GM23248 (cell line): ENCODE results near the gene NTNG1. TPM values are rescaled to one million over a fixed set of nuclear protein-coding genes. Genes with fewer than 3 reads are reported as not detected.
A peak's percentile ranks its signal among the peaks of the same experiment; 100 is the strongest.

Experiments
- DNase-seq: peaks from one replicate; pipeline ENCODE4 v3.0.0-alpha.2; 2015
- H2AFZ ChIP-seq: fragments of 200-600 bp; sonication (generic); 2 replicates; pipeline ENCODE4 v1.6.1; 2016; ENCODE audit warnings: antibody characterized with exemption
- H3F3A ChIP-seq: fragments of 200-600 bp; sonication (generic); 2 replicates; pipeline ENCODE4 v1.6.1; 2016; ENCODE audit warnings: mild to moderate bottlenecking, antibody characterized with exemption, mixed run types; ENCODE audit not compliant: insufficient read depth
- H3K27ac ChIP-seq: fragments of 200-600 bp; sonication (generic); 2 replicates; pipeline ENCODE4 v1.5.1; 2016; ENCODE audit warnings: mild to moderate bottlenecking
- H3K27me3 ChIP-seq: fragments of 200-600 bp; sonication (generic); replicated peaks from 2 replicates; pipeline ENCODE4 v1.6.1; 2016; ENCODE audit warnings: mild to moderate bottlenecking; ENCODE audit not compliant: insufficient read depth
- H3K36me3 ChIP-seq: fragments of 200-600 bp; sonication (generic); 2 replicates; pipeline ENCODE4 v1.6.1; 2016; ENCODE audit warnings: low read depth, mild to moderate bottlenecking
- H3K4me1 ChIP-seq: fragments of 200-600 bp; sonication (generic); 2 replicates; pipeline ENCODE4 v1.6.1; 2016; ENCODE audit warnings: mild to moderate bottlenecking; ENCODE audit not compliant: insufficient read depth
- H3K4me2 ChIP-seq: fragments of 200-600 bp; sonication (generic); one replicate; pipeline ENCODE4 v1.6.1; 2016; ENCODE audit warnings: mild to moderate bottlenecking; ENCODE audit not compliant: unreplicated experiment
- H3K4me3 ChIP-seq: fragments of 200-600 bp; sonication (generic); 2 replicates; pipeline ENCODE4 v1.5.1; 2016; ENCODE audit warnings: mild to moderate bottlenecking
- H3K79me2 ChIP-seq: fragments of 200-600 bp; sonication (generic); 2 replicates; pipeline ENCODE4 v1.6.1; 2016; ENCODE audit warnings: mild to moderate bottlenecking; ENCODE audit not compliant: insufficient read depth
- H3K9ac ChIP-seq: fragments of 200-600 bp; sonication (generic); 2 replicates; pipeline ENCODE4 v1.6.1; 2016; ENCODE audit warnings: mild to moderate bottlenecking
- H3K9me2 ChIP-seq: fragments of 200-600 bp; sonication (generic); 2 replicates; pipeline ENCODE4 v1.6.1; 2016; ENCODE audit warnings: mixed run types, mild to moderate bottlenecking, moderate library complexity; ENCODE audit not compliant: insufficient read depth
- H3K9me3 ChIP-seq: fragments of 200-600 bp; sonication (generic); one replicate; pipeline ENCODE4 v1.6.1; 2017; ENCODE audit warnings: low read depth
- H4K20me1 ChIP-seq: fragments of 200-600 bp; sonication (generic); 2 replicates; pipeline ENCODE4 v1.6.0; 2016; ENCODE audit not compliant: insufficient read depth
- EZH2 ChIP-seq: fragments of 200-600 bp; sonication (generic); IDR thresholded peaks from 2 replicates; pipeline ENCODE4 v1.6.1; 2018; ENCODE audit warnings: antibody characterized with exemption, mild to moderate bottlenecking; ENCODE audit not compliant: insufficient read depth, poor library complexity, severe bottlenecking
- EZH2phosphoT487 ChIP-seq: fragments of 200-600 bp; sonication (generic); IDR thresholded peaks from 2 replicates; pipeline ENCODE4 v1.6.1; 2018; ENCODE audit warnings: antibody characterized with exemption, moderate library complexity, mild to moderate bottlenecking, low read depth; ENCODE audit not compliant: insufficient read depth
- WGBS, 2 experiments: methylation state at CpG; one replicate each; pipeline ENCODE4 v1.1.6; 2015 to 2017; ENCODE audit warnings: low lambda C conversion rate in 2 of 2, low coverage in 1 of 2; ENCODE audit errors: missing lambda C conversion rate in 2 of 2; 5-methylcytosine and 5-hydroxymethylcytosine counted together
- in situ Hi-C: fragments of 300-500 bp; cut with MboI; formaldehyde crosslinking; loops from 2 replicates; pipeline ENCODE4 v1.15.0; 2020
- polyA plus RNA-seq: library from polyadenylated mRNA; unstranded; fragments of >200 nt; fragmentation: Nextera tagmentation; extraction: Ambion mirVana; gene quantifications from 2 replicates; pipeline ENCODE4 v1.2.1, GENCODE V29; 2016
- total RNA-seq: library from RNA; depleted of rRNA; stranded (reverse); fragments of >200 nt; shearing (Covaris generic); gene quantifications from 2 replicates; pipeline ENCODE4 v1.2.3, GENCODE V29; 2014

Gene NTNG1
- total and polyA plus RNA-seq, 2 experiments from 2014 or later = 14.4 to 16.0 TPM

DNA sequence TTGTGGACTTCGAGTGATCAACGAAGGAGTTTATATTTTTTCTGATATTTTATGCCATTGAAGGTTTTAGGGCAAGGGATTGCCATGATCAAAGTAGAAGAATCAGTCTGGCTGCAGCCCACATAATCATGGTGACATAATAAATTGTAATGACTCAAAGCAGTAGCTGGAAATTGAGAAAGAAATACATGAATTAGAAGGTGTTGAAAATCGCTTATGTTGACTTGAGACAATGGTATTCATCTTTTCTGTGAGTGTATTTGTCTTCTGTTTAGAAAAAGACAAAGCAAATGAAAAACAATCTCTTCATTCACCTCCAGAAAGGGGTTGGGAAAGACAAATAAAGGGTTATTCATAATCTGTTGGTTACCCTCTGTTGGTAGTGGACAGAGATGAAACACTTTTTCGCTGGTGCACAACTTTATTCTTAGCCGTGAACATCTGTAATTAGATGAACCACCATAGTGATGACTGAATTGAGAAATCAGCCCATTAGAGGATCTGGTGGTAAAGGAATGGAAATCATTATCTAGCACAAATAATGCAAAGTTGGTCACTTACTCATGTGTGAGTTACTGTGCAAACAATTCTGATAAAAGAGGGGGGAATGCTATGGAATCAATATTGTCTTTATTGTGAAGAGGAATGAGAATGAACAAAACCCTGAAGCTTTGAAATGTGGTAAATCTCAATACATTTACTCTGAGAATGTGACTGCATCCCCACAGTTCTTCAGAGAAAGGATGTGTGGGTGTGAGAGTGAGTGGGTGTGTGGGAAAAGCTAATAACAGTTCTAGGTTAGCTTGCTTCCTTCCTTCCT is 121.8 kb downstream of the NTNG1 start:
- Histone ChIP-seq H3K9me3 (no peaks in the 10 kb centered on the region), H3F3A (peaks cover 34% of the 10 kb centered on the region), H3K36me3 (no peaks in the 10 kb centered on the region), H3K9me2 (no peaks in the 10 kb centered on the region), H3K27me3 (no peaks in the 10 kb centered on the region), H3K9ac (no peak overlapping the region), H3K4me2 (peak overlapping the region; percentile 49), H2AFZ (no peak overlapping the region), H4K20me1 (no peaks in the 10 kb centered on the region), H3K27ac (peak overlapping the region; percentile 37), H3K79me2 (no peaks in the 10 kb centered on the region; the same call in 1 of the 2 replicates), H3K4me1 (peaks cover 36% of the 10 kb centered on the region), H3K4me3 (peak overlapping the region; percentile 24)
- in situ Hi-C loops = no loop called here
- TF ChIP-seq EZH2 = no peak
- TF ChIP-seq EZH2phosphoT487 = peak; percentile 97
- 52 to 59% methylated on average over 5 of the region's 5 CpGs for WGBS, 2 experiments
- DNase-seq = peak; percentile 73

DNA sequence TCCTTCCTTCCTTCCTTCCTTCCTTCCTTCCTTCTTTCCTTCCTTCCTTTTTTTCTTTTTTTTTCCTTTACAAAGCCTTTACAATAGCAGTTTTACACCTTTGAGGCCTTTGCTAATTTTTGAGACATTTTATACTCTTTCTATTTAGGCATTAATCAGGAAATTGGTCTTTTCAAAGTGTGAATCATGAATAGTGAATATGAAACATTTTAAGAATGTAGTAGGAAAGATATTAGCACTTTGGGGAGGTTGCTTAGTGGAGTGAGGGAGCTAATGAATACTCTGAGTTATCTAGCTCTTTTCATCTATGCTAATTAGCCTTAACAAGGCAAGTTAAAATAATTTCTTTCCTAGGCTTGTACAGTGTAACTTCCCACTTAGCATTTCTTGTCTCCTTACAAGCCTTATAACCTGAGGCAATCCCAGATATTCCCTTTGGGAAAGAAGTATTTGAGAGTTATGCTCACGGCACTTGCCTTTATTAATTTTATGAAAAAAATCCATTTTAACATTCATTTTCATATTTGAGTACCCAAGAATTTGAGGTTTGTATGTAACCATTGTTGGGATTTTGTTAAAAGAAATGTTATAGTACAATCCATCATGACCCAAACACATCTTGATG is 122.6 kb downstream of the NTNG1 start:
- no peaks in the 10 kb centered on the region for H4K20me1 ChIP-seq
- no peak for TF ChIP-seq EZH2phosphoT487
- no peak for TF ChIP-seq EZH2
- no peaks in the 10 kb centered on the region for H3K27me3 ChIP-seq
- H3K4me3 ChIP-seq = peak overlapping the region; percentile 24
- peak overlapping the region; percentile 49 for H3K4me2 ChIP-seq
- H3K79me2 ChIP-seq = no peaks in the 10 kb centered on the region; the same call in 1 of the 2 replicates
- H3K9me3 ChIP-seq = no peaks in the 10 kb centered on the region
- peak overlapping the region; percentile 37 for H3K27ac ChIP-seq
- H3K9me2 ChIP-seq = no peaks in the 10 kb centered on the region
- no peak overlapping the region for H2AFZ ChIP-seq
- no peaks in the 10 kb centered on the region for H3K36me3 ChIP-seq
- H3K4me1 ChIP-seq = peaks cover 36% of the 10 kb centered on the region
- DNase-seq = no peak
- in situ Hi-C loops = no loop called here
- no peak overlapping the region for H3K9ac ChIP-seq
- 95 to 100% methylated on average over 1 of the region's 1 CpG for WGBS, 2 experiments
- H3F3A ChIP-seq = peaks cover 34% of the 10 kb centered on the region

DNA sequence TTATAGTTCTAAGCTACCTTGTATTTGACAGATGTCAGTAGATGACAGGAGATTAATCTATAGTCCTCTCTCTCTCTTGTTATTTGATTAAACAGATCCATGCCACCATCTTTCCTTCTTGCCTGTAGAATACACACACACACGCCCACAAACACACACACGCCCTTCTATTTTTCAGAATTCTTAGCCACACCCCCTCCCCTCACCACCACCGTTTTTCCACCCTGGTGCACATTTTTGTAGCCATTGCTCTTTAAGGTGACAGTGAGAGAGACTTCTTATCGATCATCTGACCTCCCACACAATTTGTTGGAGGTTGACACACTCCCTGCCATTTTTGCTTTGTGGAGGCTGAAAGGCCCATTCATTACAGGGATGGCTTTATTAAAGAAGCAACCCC is 123.2 kb downstream of the NTNG1 start:
- no peak for TF ChIP-seq EZH2phosphoT487
- TF ChIP-seq EZH2 = no peak
- no peak overlapping the region for H2AFZ ChIP-seq
- no peaks in the 10 kb centered on the region; the same call in 1 of the 2 replicates for H3K79me2 ChIP-seq
- WGBS, 2 experiments = 92 to 95% methylated on average over 4 of the region's 4 CpGs
- no peak overlapping the region for H3K27ac ChIP-seq
- peaks cover 34% of the 10 kb centered on the region for H3F3A ChIP-seq
- DNase-seq = no peak
- H3K9me2 ChIP-seq = no peaks in the 10 kb centered on the region
- no peaks in the 10 kb centered on the region for H3K27me3 ChIP-seq
- no peak overlapping the region for H3K9ac ChIP-seq
- no peak overlapping the region for H3K4me3 ChIP-seq
- H4K20me1 ChIP-seq = no peaks in the 10 kb centered on the region
- H3K9me3 ChIP-seq = no peaks in the 10 kb centered on the region
- H3K4me1 ChIP-seq = peaks cover 36% of the 10 kb centered on the region
- H3K36me3 ChIP-seq = no peaks in the 10 kb centered on the region
- in situ Hi-C loops = no loop called here
- H3K4me2 ChIP-seq = peak overlapping the region; percentile 57

DNA sequence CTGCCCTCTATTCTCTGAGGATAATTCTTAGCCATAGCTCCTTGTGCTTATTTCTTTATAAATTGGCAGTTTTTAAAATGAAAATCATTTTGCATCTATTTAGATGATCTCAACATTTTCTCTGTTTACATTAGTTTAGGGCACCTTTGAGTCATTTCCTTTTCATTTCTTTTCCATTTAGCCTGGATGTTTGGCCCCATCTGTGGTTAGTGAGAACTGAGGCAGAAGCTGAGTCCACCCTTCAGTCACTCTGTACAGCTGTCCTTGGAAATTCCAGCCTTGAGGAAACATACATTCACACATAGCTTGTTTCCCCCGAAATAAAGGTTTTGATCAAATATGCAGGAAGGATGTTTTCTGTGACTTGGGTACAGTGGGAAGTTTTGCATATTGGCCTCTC is 123.7 kb downstream of the NTNG1 start:
- H3K27ac ChIP-seq = no peak overlapping the region
- H3K79me2 ChIP-seq = no peaks in the 10 kb centered on the region; the same call in 1 of the 2 replicates

More for the DNA sequence above, 123.7 kb downstream of the NTNG1 start:
- Histone ChIP-seq H4K20me1 (no peaks in the 10 kb centered on the region), H3K9me2 (no peaks in the 10 kb centered on the region), H3K9me3 (no peaks in the 10 kb centered on the region), H3K4me2 (peak overlapping the region; percentile 57), H3K4me1 (peaks cover 36% of the 10 kb centered on the region), H3K36me3 (no peaks in the 10 kb centered on the region), H3K4me3 (0 out of 2 replicates have a peak overlapping the region, but pooled peaks have one; percentile 16), H3F3A (peaks cover 34% of the 10 kb centered on the region), H3K9ac (no peak overlapping the region), H3K27me3 (no peaks in the 10 kb centered on the region), H2AFZ (no peak overlapping the region)
- in situ Hi-C loops = no loop called here
- 19 to 27% methylated on average over 1 of the region's 1 CpG for WGBS, 2 experiments
- peak; percentile 50 for DNase-seq
- no peak for TF ChIP-seq EZH2
- no peak for TF ChIP-seq EZH2phosphoT487
